ENCODE results near the gene SWT1.

The SWT1 gene

DNA sequence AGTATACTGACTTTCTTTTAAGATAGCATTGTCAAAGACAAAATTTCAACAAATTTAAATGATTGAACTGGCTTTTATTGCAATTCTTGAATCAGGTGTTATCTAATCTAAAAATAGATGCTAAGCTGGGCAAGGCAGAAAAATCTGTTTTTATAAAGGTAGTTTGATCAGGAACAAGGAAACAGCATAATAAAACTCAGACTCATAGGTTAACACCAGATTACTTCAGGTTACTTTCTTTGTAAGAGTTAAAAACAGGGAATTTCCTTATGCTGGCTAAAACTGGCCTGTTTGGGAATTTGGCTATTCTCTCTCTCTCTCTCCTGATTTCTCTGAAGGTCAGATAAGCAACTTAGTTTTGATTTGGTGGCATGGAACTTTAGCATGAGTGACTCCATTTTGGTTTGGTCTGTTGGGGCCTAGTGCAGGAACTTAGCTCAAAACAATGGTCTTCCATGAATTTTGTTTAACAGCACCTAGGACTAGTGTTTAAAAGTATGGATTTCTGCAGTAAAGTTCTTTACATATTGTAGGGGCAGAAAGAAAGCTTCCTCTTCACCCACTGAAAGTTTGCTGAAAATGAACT is 184.3 kb downstream of the SWT1 start:
- no peak for DNase-seq (ENCODE audit: low read depth in 2 of 2)
- TF ChIP-seq, protein P1, sequence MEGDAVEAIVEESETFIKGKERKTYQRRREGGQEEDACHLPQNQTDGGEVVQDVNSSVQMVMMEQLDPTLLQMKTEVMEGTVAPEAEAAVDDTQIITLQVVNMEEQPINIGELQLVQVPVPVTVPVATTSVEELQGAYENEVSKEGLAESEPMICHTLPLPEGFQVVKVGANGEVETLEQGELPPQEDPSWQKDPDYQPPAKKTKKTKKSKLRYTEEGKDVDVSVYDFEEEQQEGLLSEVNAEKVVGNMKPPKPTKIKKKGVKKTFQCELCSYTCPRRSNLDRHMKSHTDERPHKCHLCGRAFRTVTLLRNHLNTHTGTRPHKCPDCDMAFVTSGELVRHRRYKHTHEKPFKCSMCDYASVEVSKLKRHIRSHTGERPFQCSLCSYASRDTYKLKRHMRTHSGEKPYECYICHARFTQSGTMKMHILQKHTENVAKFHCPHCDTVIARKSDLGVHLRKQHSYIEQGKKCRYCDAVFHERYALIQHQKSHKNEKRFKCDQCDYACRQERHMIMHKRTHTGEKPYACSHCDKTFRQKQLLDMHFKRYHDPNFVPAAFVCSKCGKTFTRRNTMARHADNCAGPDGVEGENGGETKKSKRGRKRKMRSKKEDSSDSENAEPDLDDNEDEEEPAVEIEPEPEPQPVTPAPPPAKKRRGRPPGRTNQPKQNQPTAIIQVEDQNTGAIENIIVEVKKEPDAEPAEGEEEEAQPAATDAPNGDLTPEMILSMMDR (IDR thresholded peaks at IDR 0.05; ENCODE audit: low read depth, low read length): no peak
- no peak overlapping the region for H3K4me3 ChIP-seq (replicated peaks in 1 of 2; ENCODE audit: low read depth in 2 of 2, low read length in 2 of 2)
